Activated CD8-positive, alpha-beta T cell treated with anti-CD3 and anti-CD28 coated beads for 36 hours (primary cell): ENCODE data around the gene TCN2. TPM values are rescaled to one million over a fixed set of nuclear protein-coding genes. Genes with fewer than 3 reads are reported as not detected.

Experiments used
- ATAC-seq: fragments of 200-7000 bp; cut with Tn5 transposase; one replicate; pipeline ENCODE4 v1.10.0; 2021; ENCODE audit warnings: mild to moderate bottlenecking, moderate library complexity
- CTCF ChIA-PET: fragments of 350-600 bp; sonication (Branson Sonifier 250); formaldehyde crosslinking; loops from one replicate; lab custom pipeline; 2021; ENCODE audit warnings: antibody characterized with exemption; lab: Charles Lee
- POLR2A ChIA-PET: fragments of 350-600 bp; sonication (Branson Sonifier 250); formaldehyde crosslinking; loops from one replicate; lab custom pipeline; 2021; ENCODE audit warnings: antibody characterized with exemption; lab: Charles Lee
- DNase-seq: peaks from one replicate; pipeline ENCODE4 v3.0.0-alpha.2; 2020
- H3K27ac Mint-ChIP-seq: one replicate; pipeline ENCODE4 v1.8.0; 2021; ENCODE audit warnings: mild to moderate bottlenecking, mixed read lengths
- H3K27me3 Mint-ChIP-seq: one replicate; pipeline ENCODE4 v1.8.0; 2021; ENCODE audit warnings: mixed read lengths
- H3K36me3 Mint-ChIP-seq: one replicate; pipeline ENCODE4 v1.8.0; 2021; ENCODE audit warnings: low read depth, mixed read lengths
- H3K4me1 Mint-ChIP-seq: one replicate; pipeline ENCODE4 v1.8.0; 2021; ENCODE audit warnings: low read depth, mixed read lengths
- H3K4me3 Mint-ChIP-seq: one replicate; pipeline ENCODE4 v1.8.0; 2021; ENCODE audit warnings: mild to moderate bottlenecking, moderate library complexity, mixed read lengths
- H3K9me3 Mint-ChIP-seq: one replicate; pipeline ENCODE4 v1.8.0; 2021; ENCODE audit warnings: mixed read lengths
- intact Hi-C: fragments of 100-400 bp; cut with micrococcal nuclease; formaldehyde crosslinking; loops from one replicate; pipeline ENCODE4 v1.10.0; 2022
- total RNA-seq, 2 experiments: library from RNA; stranded (reverse); gene quantifications; one replicate each; pipeline ENCODE4 v1.2.3, GENCODE V29; 2021
- TF ChIP-seq, protein P1 (sequence below): fragments of 200-600 bp; IDR thresholded peaks from one replicate; pipeline ENCODE4 v1.8.0; 2022; ENCODE audit warnings: antibody characterized with exemption, mild to moderate bottlenecking

Gene TCN2
- total RNA-seq, 2 experiments from 2014 or later, result 0.16 TPM; not detected in 1

DNA sequence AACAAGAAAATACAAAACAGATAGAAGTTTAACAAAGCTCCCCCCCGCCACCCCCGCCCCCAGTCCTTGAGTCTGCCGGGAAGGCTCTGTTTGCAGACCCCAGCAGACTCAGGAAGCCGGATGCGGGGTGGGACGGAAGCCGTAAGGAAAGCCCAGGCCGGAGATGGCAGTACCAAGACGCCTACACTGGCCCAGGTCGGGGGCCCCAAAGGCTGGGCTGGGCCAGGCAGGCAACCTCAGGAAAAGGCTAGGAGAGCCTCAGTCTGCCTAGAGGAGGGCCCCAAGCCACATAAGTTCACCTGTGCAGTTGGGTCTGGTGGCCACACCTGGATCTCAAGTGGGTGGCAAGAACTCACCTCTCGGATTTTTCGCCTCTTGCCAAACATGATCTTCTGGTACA lies 28.5 kb upstream of the TCN2 start:
- CTCF ChIA-PET, result no interaction called here
- no peak overlapping the region for H3K4me3 Mint-ChIP-seq
- intact Hi-C loops, result no loop called here
- H3K27ac Mint-ChIP-seq, result no peak overlapping the region
- POLR2A ChIA-PET, result no interaction called here
- no peaks in the 10 kb centered on the region for H3K27me3 Mint-ChIP-seq
- ATAC-seq (no peak), DNase-seq (no peak)
- H3K4me1 Mint-ChIP-seq, result peaks cover 6% of the 10 kb centered on the region
- H3K36me3 Mint-ChIP-seq, result peaks cover 52% of the 10 kb centered on the region
- TF ChIP-seq, protein P1, sequence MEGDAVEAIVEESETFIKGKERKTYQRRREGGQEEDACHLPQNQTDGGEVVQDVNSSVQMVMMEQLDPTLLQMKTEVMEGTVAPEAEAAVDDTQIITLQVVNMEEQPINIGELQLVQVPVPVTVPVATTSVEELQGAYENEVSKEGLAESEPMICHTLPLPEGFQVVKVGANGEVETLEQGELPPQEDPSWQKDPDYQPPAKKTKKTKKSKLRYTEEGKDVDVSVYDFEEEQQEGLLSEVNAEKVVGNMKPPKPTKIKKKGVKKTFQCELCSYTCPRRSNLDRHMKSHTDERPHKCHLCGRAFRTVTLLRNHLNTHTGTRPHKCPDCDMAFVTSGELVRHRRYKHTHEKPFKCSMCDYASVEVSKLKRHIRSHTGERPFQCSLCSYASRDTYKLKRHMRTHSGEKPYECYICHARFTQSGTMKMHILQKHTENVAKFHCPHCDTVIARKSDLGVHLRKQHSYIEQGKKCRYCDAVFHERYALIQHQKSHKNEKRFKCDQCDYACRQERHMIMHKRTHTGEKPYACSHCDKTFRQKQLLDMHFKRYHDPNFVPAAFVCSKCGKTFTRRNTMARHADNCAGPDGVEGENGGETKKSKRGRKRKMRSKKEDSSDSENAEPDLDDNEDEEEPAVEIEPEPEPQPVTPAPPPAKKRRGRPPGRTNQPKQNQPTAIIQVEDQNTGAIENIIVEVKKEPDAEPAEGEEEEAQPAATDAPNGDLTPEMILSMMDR, result no peak
- H3K9me3 Mint-ChIP-seq, result no peaks in the 10 kb centered on the region

DNA sequence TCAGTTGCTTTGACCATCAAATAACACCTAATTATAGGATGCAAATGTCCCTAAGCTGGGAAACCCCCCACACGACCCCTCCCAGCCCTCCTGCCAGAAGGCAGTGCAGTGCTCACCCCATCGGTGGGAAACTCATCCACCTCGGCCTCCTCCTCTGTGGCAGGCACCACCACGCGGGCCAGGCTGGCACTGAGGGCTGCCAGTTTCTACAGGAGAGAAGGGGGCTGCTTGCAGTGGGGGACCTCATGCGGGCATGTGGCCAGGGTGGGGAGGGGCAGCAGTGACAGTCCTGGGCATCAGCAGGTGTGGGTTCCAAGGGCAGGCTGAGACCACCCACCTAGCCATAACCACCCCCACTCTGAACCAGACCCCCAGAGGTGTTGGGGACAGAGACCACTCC lies 26.1 kb upstream of the TCN2 start:
- no peak overlapping the region for H3K27ac Mint-ChIP-seq
- CTCF ChIA-PET, result no interaction called here
- POLR2A ChIA-PET, result interaction anchor here (0.6 to 2.0 kb wide), 3 partner anchors 8 to 14 kb away, joined by 3 to 6 read pairs (median 3); no protein-coding TSS in a partner anchor
- no peak for DNase-seq
- H3K4me1 Mint-ChIP-seq, result peaks cover 5% of the 10 kb centered on the region
- TF ChIP-seq, protein P1, result no peak
- intact Hi-C loops, result no loop called here
- peaks cover 59% of the 10 kb centered on the region for H3K36me3 Mint-ChIP-seq
- H3K9me3 Mint-ChIP-seq, result no peaks in the 10 kb centered on the region
- ATAC-seq, result no peak
- no peaks in the 10 kb centered on the region for H3K27me3 Mint-ChIP-seq
- H3K4me3 Mint-ChIP-seq, result no peak overlapping the region

DNA sequence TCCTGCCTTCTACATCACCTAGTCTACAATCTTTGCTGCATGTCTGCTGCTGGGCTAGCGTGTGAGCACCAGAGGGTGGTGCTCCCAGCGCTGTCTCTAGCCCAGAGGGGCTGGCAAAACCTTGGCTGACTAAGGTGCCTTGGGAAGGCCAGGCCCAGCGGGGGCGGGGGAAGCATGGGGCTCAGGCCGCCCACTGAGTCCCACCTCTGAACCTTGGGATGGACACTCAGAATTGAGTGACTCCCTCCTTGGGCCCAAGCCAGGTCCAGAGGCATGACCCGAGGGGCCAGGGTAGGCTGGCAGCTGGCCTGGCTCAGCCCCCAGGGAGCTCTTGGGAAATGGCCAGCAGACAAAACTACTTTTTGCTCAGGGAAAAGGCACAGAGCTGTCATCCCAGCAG lies 24.9 kb upstream of the TCN2 start:
- no peak overlapping the region for H3K4me3 Mint-ChIP-seq
- ChIA-PET CTCF (interaction anchor here (1.0 kb wide), 1 partner anchor 9 kb away, joined by 3 read pairs; no protein-coding TSS in a partner anchor), POLR2A (interaction anchor here (0.6 kb wide), 1 partner anchor 25 kb away, joined by 3 read pairs; the partner anchor contains the start of gene TCN2)
- intact Hi-C loops, result no loop called here
- no peak for ATAC-seq
- H3K27ac Mint-ChIP-seq, result no peak overlapping the region
- no peaks in the 10 kb centered on the region for H3K9me3 Mint-ChIP-seq
- H3K36me3 Mint-ChIP-seq, result peaks cover 60% of the 10 kb centered on the region
- TF ChIP-seq, protein P1, result no peak
- DNase-seq, result no peak
- H3K27me3 Mint-ChIP-seq, result no peaks in the 10 kb centered on the region
- no peaks in the 10 kb centered on the region for H3K4me1 Mint-ChIP-seq

DNA sequence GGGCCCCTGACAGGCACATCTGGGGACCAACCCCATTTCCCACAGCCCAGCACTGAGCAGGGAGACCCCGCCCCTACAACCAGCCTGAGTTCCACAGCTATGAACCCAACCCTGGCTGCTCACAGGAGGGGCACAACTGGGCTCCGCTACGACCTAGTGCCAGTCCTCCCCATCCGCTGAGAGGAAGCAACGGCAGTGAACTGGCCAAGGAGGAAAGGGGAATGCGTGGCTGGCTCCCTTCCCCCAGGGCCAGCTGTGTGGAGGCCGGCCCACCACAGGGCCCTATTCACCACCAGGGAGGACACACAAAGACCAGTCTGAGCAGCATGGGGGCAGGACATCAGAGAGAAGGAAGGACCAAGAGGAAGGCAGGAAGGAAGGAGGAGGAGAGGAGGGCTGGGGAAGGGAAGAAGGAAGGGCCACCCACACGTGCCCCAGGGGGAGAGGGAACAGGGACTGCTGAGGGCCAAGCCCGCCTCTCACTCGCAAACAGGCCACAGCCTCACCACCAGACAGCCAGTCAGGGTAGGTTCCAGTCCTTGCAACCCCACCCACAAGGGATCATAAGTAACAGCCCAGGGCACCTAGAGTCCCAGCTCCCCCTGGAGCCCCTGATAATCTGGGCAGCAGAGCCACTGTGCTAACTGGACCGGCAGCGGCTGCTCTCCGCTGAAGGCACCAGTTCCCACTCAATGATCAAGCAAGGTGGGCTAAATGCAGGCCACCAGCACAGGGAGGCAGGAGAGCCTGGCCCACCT lies 24.0 kb upstream of the TCN2 start:
- TF ChIP-seq, protein P1, result no peak
- CTCF ChIA-PET, result interaction anchor here (1.0 kb wide), 1 partner anchor 8 kb away, joined by 3 read pairs; no protein-coding TSS in a partner anchor
- Mint-ChIP-seq H3K27ac (no peak overlapping the region), H3K4me1 (no peaks in the 10 kb centered on the region), H3K27me3 (no peaks in the 10 kb centered on the region), H3K36me3 (peaks cover 61% of the 10 kb centered on the region), H3K9me3 (no peaks in the 10 kb centered on the region), H3K4me3 (no peak overlapping the region)
- DNase-seq (no peak), ATAC-seq (no peak)
- intact Hi-C loops, result no loop called here
- POLR2A ChIA-PET, result interaction anchor here (0.6 kb wide), 1 partner anchor 24 kb away, joined by 3 read pairs; the partner anchor contains the start of gene TCN2

DNA sequence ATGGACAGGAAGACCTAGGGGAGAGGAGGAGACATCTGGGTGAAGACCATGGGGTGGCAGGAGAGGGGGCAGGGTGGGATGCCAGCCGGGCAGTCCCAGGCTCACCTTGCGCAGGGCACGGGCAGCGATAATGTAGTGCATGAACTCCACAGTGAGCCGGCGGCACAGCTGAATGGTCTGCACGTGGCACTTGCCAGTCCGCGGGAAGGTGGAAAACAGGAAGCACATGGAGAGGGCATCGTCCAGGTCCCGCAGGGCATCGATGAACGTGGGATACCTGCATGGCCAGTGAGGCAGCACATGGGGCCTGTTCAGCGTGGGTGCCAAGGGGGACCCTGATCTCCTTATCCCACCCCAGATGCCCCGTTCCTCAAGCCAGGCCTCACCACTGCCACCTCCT lies 22.5 kb upstream of the TCN2 start:
- peaks cover 60% of the 10 kb centered on the region for H3K36me3 Mint-ChIP-seq
- ATAC-seq, result no peak
- CTCF ChIA-PET, result no interaction called here
- no peaks in the 10 kb centered on the region for H3K9me3 Mint-ChIP-seq
- TF ChIP-seq, protein P1, result no peak
- no peaks in the 10 kb centered on the region for H3K27me3 Mint-ChIP-seq
- POLR2A ChIA-PET, result no interaction called here
- no peak overlapping the region for H3K27ac Mint-ChIP-seq
- H3K4me3 Mint-ChIP-seq, result no peak overlapping the region
- no peak for DNase-seq
- peaks cover 1% of the 10 kb centered on the region for H3K4me1 Mint-ChIP-seq
- intact Hi-C loops, result no loop called here
